Testis (tissue), 2 donors: ENCODE measurements around the gene RSPRY1.

Experiments
- POLR2A ChIP-seq: fragments of 450-650 bp; IDR thresholded peaks from one replicate; pipeline ENCODE4 v1.6.1; 2017; ENCODE audit warnings: antibody characterized with exemption, mild to moderate bottlenecking, moderate library complexity
- TF ChIP-seq, protein P1 (sequence below), 3 experiments: fragments of 450-650 bp in 2 of 3; fragments of 200-600 bp in 1 of 3; sonication (generic) in 1 of 3; IDR thresholded peaks; one replicate each; pipeline ENCODE4 v1.5.1; 2016 to 2019; ENCODE audit warnings: antibody characterized with exemption in 3 of 3, mild to moderate bottlenecking in 2 of 3, moderate library complexity in 1 of 3

DNA sequence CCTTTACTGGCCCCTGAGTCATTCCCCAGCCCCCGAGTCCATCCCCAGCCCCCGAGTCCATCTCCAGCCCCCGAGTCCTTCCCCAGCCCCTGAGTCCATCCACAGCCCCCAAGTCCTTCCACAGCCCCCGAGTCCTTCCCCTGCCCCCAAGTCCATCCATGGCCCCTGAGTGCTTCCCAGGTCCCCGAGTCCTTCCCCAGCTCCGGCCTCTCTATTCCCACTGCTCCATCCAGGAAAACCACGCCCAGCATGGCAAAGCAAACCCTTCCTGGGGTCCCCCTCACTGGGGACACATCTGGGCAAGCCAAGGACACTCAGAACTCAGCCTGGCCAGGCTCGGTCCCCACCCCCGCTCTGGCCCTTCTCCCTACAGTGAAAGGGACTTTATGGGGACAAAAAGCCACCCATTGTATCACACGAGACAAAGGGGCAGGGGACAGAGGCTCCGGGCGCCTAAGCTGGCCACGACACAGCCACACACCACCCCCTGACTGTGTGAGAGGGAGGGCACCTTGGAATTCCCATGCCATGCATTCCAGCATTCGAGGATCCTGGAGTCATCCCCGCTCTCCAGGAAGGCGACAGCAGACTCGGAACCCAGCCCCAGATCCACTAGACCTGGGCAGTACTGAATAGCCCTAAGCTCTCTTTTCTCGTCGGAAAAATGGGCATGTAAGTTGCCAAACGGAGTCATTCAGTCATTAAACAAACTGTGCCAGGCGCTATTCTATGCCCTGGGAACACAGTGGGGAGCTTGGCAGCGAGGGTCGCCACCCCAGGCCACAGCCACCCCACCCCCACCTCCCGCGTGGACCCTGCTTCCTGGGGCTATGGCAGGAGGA, 84.3 kb downstream of the RSPRY1 start:
- TF ChIP-seq, protein P1, sequence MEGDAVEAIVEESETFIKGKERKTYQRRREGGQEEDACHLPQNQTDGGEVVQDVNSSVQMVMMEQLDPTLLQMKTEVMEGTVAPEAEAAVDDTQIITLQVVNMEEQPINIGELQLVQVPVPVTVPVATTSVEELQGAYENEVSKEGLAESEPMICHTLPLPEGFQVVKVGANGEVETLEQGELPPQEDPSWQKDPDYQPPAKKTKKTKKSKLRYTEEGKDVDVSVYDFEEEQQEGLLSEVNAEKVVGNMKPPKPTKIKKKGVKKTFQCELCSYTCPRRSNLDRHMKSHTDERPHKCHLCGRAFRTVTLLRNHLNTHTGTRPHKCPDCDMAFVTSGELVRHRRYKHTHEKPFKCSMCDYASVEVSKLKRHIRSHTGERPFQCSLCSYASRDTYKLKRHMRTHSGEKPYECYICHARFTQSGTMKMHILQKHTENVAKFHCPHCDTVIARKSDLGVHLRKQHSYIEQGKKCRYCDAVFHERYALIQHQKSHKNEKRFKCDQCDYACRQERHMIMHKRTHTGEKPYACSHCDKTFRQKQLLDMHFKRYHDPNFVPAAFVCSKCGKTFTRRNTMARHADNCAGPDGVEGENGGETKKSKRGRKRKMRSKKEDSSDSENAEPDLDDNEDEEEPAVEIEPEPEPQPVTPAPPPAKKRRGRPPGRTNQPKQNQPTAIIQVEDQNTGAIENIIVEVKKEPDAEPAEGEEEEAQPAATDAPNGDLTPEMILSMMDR (IDR thresholded peaks at IDR 0.05) = no peak
- no peak for TF ChIP-seq POLR2A
